Measurements from ENCODE around the gene SLC8B1.

The SLC8B1 gene

GRCh38 chr12:113334786-113335539 lies at the start of gene SLC8B1:
Gene SLC8B1 (minus strand): TSS chr12:113335109. CDS start chr12:113332878, 2,231 bp downstream.
- TF ChIP-seq CTCF (IDR thresholded peaks at IDR 0.05; ENCODE audit: low read depth, low read length) = no peak
- DNase-seq (ENCODE audit: extremely low read depth, low read depth) = peak; percentile 39

- no peak for TF ChIP-seq CTCF (IDR thresholded peaks at IDR 0.05; ENCODE audit: low read depth, low read length)
- no peak for DNase-seq (ENCODE audit: extremely low read depth, low read depth)
These were observed 47.3 kb upstream of the SLC8B1 start for GRCh38 chr12:113382206-113382605.

GRCh38 chr12:113381220-113381619 lies 46.3 kb upstream of the SLC8B1 start:
- DNase-seq (ENCODE audit: extremely low read depth, low read depth) = no peak
- no peak for TF ChIP-seq CTCF (IDR thresholded peaks at IDR 0.05; ENCODE audit: low read depth, low read length)

- TF ChIP-seq CTCF (IDR thresholded peaks at IDR 0.05; ENCODE audit: low read depth, low read length) = no peak
- no peak for DNase-seq (ENCODE audit: extremely low read depth, low read depth)
These were observed 43.4 kb upstream of the SLC8B1 start for GRCh38 chr12:113378291-113378690.

- no peak for DNase-seq (ENCODE audit: extremely low read depth, low read depth)
- TF ChIP-seq CTCF (IDR thresholded peaks at IDR 0.05; ENCODE audit: low read depth, low read length) = no peak
These were observed 40.0 kb upstream of the SLC8B1 start for GRCh38 chr12:113374823-113375428.

- DNase-seq (ENCODE audit: extremely low read depth, low read depth) = no peak
- no peak for TF ChIP-seq CTCF (IDR thresholded peaks at IDR 0.05; ENCODE audit: low read depth, low read length)
These were observed 39.1 kb upstream of the SLC8B1 start for GRCh38 chr12:113373969-113374368.

GRCh38 chr12:113373440-113373839 lies 38.5 kb upstream of the SLC8B1 start:
- TF ChIP-seq CTCF (IDR thresholded peaks at IDR 0.05; ENCODE audit: low read depth, low read length) = no peak
- no peak for DNase-seq (ENCODE audit: extremely low read depth, low read depth)
